Breast epithelium (tissue), 4 donors: ENCODE measurements around the gene COLQ. TPM values are rescaled to one million over a fixed set of nuclear protein-coding genes. Genes with fewer than 3 reads are reported as not detected.

Source experiments
- DNase-seq, 2 donors: peaks; one replicate each; pipeline ENCODE4 v3.0.0-alpha.2; 2019; ENCODE audit warnings: low spot score in 2 of 2
- H3K27ac ChIP-seq, 2 donors: fragments of 200-600 bp; sonication (generic) in 1 of 2; one replicate each; pipeline ENCODE4 v1.5.1; 2016 to 2019; ENCODE audit warnings: mild to moderate bottlenecking in 1 of 2
- H3K27me3 ChIP-seq, 2 donors: fragments of 200-600 bp; sonication (generic) in 1 of 2; one replicate each; pipeline versions ENCODE4 v1.5.1 to v1.6.0; 2017 to 2019; ENCODE audit warnings: control low read depth in 1 of 2, mild to moderate bottlenecking in 1 of 2
- H3K36me3 ChIP-seq: fragments of 200-600 bp; one replicate; pipeline ENCODE4 v1.5.1; 2019
- H3K4me1 ChIP-seq, 2 donors: fragments of 200-600 bp; sonication (generic); one replicate each; pipeline ENCODE4 v1.5.1; 2016 to 2019; ENCODE audit warnings: control low read depth in 1 of 2
- H3K4me3 ChIP-seq, 3 donors: fragments of 200-600 bp; sonication (generic); 1 replicate in 2 of 3; 2 replicates in 1 of 3; pipeline ENCODE4 v1.5.1; 2016 to 2019; ENCODE audit warnings: mild to moderate bottlenecking in 3 of 3, moderate library complexity in 2 of 3
- H3K9me3 ChIP-seq, 2 donors: fragments of 200-600 bp; sonication (generic) in 1 of 2; one replicate each; pipeline ENCODE4 v1.5.1; 2016 to 2019; ENCODE audit warnings: control low read depth in 1 of 2
- CTCF ChIP-seq, 3 donors: fragments of 450-650 bp; IDR thresholded peaks; one replicate each; pipeline ENCODE4 v1.5.1; 2016 to 2017; ENCODE audit warnings: antibody characterized with exemption in 3 of 3, mild to moderate bottlenecking in 3 of 3, moderate library complexity in 3 of 3
- POLR2A ChIP-seq: fragments of 450-650 bp; IDR thresholded peaks from one replicate; pipeline ENCODE4 v1.6.1; 2016; ENCODE audit warnings: antibody characterized with exemption, mild to moderate bottlenecking, moderate library complexity
- POLR2AphosphoS5 ChIP-seq, 3 donors: sonication (generic); formaldehyde crosslinking; IDR thresholded peaks; one replicate each; pipeline ENCODE4 v1.6.1; 2017; ENCODE audit warnings: antibody characterized with exemption in 3 of 3
- intact Hi-C: fragments of 100-400 bp; cut with DNase I; formaldehyde crosslinking; loops from one replicate; pipeline ENCODE4 v1.15.1; 2023; ENCODE audit warnings: low total_unique reads
- total RNA-seq, 3 donors: library from RNA; depleted of rRNA; stranded (reverse); fragments of >200 nt; gene quantifications; one replicate each; pipeline ENCODE4 v1.1.0, GENCODE V29; 2016

COLQ gene
- total RNA-seq, 3 donors from 2014 or later: 1.8 to 3.3 (median 1.9) TPM

GRCh38 chr3:15454965-15455364 lies 66.5 kb downstream of the COLQ start:
- DNase-seq: no peak
- Histone ChIP-seq H3K4me3 (no peak overlapping the region), H3K9me3 (no peaks in the 10 kb centered on the region), H3K4me1 (no peaks in the 10 kb centered on the region), H3K27ac (no peak overlapping the region), H3K36me3 (no peaks in the 10 kb centered on the region), H3K27me3 (no peaks in the 10 kb centered on the region)
- intact Hi-C loops: no loop called here
- TF ChIP-seq CTCF (IDR thresholded peaks at IDR 0.05) (no peak), POLR2AphosphoS5 (IDR thresholded peaks at IDR 0.05) (no peak)

DNA sequence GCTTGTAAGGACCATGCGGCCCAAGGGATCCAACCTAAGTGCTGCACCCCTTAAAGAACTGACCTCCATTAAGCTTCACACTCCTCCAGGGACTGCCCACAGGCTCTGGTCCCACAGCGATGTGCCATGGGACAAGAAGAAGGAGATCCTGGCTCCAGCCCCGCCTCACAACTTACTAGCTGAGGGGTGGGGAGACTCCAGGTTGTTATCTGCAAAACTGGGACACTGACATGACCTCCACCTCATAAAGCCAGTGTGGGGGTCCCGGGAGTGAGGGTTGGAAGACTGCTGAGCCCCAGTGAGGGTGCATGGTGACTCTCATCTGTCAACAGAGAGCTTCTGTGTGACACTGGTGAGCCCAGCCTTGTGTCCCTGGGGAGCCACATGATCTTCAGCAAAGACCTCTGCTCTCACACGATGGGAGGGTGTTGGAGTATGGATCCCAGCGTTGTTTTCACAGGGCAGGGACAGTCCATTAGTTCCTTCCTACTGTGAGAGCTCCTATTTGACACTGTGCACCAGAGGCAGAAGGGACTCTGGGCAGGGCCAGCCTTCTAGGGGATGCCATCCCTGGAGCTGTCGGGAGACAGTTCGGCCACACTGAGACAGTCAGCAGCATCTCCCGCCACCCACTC lies 67.4 kb downstream of the COLQ start:
- H3K27me3 ChIP-seq: no peaks in the 10 kb centered on the region
- TF ChIP-seq CTCF (IDR thresholded peaks at IDR 0.05) (no peak), POLR2AphosphoS5 (IDR thresholded peaks at IDR 0.05) (no peak), POLR2A (no peak)
- no peaks in the 10 kb centered on the region for H3K36me3 ChIP-seq
- DNase-seq: no peak
- no peaks in the 10 kb centered on the region for H3K4me1 ChIP-seq
- H3K4me3 ChIP-seq: no peak overlapping the region
- H3K27ac ChIP-seq: no peak overlapping the region
- intact Hi-C loops: no loop called here
- no peaks in the 10 kb centered on the region for H3K9me3 ChIP-seq

DNA sequence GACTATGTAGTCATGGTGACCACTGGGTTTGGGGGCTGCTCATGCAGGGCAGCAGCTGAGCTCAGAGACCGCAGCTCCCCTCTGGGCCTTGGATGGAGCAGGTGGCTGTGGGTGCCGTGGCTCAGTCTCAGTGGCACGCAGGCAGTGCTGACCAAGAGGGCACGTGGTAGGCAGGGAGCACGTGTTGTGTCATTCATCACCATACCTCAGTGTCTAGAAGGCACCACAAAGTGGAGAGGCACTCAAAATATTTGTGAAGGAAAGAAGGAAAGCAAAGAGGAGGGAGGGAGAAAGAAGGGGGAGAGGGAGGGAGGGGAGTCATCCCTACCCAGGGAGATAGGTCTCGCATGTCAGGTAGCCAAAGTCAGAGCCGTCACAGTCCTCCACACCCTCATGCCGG lies 68.0 kb downstream of the COLQ start:
- intact Hi-C loops: no loop called here
- no peak for TF ChIP-seq CTCF (IDR thresholded peaks at IDR 0.05)
- TF ChIP-seq POLR2AphosphoS5 (IDR thresholded peaks at IDR 0.05): no peak
- no peak for TF ChIP-seq POLR2A
- Histone ChIP-seq H3K4me3 (no peak overlapping the region), H3K4me1 (no peaks in the 10 kb centered on the region), H3K27me3 (no peaks in the 10 kb centered on the region), H3K27ac (no peak overlapping the region), H3K36me3 (no peaks in the 10 kb centered on the region), H3K9me3 (no peaks in the 10 kb centered on the region)
- DNase-seq: no peak

DNA sequence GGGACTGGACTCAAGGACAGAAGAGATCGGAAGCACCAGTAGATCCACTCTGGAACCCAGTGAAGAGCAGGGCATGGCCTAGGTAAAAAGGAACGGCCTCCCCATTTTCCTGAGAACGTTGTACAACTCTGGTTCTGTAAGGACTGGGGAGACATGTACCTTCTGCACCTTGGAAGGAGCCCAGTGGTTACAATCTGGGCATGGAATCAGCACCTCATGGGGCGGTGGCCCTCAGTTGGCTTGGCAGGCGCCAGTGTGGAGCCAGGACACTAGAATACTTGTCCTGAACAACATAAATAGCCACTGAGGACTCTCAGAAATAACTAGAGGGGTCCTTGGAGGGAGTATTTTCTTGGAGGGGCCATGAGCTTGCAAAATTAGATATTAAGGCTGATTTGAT lies 68.5 kb downstream of the COLQ start:
- no peaks in the 10 kb centered on the region for H3K27me3 ChIP-seq
- H3K4me1 ChIP-seq: no peaks in the 10 kb centered on the region
- intact Hi-C loops: no loop called here
- no peak for TF ChIP-seq POLR2AphosphoS5 (IDR thresholded peaks at IDR 0.05)
- TF ChIP-seq CTCF (IDR thresholded peaks at IDR 0.05): no peak
- TF ChIP-seq POLR2A: no peak
- H3K9me3 ChIP-seq: no peaks in the 10 kb centered on the region
- H3K36me3 ChIP-seq: no peaks in the 10 kb centered on the region
- no peak overlapping the region for H3K4me3 ChIP-seq
- no peak overlapping the region for H3K27ac ChIP-seq
- DNase-seq: no peak

DNA sequence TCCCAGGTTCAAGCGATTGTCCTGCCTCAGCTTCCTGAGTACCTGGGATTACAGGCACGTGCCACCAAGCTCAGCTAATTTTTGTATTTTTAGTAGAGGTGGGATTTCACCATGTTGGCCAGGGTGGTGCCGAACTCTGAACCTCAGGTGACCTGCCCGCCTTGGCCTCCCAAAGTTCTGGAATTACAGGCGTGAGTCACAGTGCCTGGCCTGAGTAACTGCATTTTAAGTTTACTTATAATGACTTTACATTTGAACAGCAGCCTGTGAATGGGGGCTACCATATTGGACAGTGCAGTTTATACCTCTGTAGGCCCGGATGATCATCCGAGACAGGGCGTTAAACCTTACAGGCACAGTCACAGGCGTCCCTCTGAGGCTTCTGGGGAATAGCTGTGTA lies 69.3 kb downstream of the COLQ start:
- no peak for DNase-seq
- no peaks in the 10 kb centered on the region for H3K9me3 ChIP-seq
- no peak overlapping the region for H3K4me3 ChIP-seq
- no peaks in the 10 kb centered on the region for H3K4me1 ChIP-seq
- H3K27ac ChIP-seq: no peak overlapping the region
- H3K27me3 ChIP-seq: no peaks in the 10 kb centered on the region
- no peaks in the 10 kb centered on the region for H3K36me3 ChIP-seq
- intact Hi-C loops: no loop called here
- TF ChIP-seq POLR2A: no peak
- no peak for TF ChIP-seq POLR2AphosphoS5 (IDR thresholded peaks at IDR 0.05)
- no peak for TF ChIP-seq CTCF (IDR thresholded peaks at IDR 0.05)
